GM12864 (cell line): ENCODE results near the gene KCNMA1.
"Not testable (repeated sequence)": the region's sequence is repeated elsewhere in the genome, so short reads cannot be mapped to it uniquely, and the experiment has no call there.

Source experiments
- DNase-seq: peaks from one replicate; pipeline ENCODE4 v3.0.0-alpha.2; 2011; ENCODE audit warnings: low read depth
- H3K4me3 ChIP-seq: 2 replicates; pipeline ENCODE4 v1.5.1; 2011; ENCODE audit warnings: mild to moderate bottlenecking, low read depth, low read length, control low read depth
- TF ChIP-seq, protein P1 (sequence below): IDR thresholded peaks from 2 replicates; pipeline ENCODE4 v1.5.1; 2011; ENCODE audit warnings: low read depth, mild to moderate bottlenecking, moderate library complexity, low read length, control low read depth, inconsistent platforms; ENCODE audit errors: missing control alignments

KCNMA1 gene

DNA sequence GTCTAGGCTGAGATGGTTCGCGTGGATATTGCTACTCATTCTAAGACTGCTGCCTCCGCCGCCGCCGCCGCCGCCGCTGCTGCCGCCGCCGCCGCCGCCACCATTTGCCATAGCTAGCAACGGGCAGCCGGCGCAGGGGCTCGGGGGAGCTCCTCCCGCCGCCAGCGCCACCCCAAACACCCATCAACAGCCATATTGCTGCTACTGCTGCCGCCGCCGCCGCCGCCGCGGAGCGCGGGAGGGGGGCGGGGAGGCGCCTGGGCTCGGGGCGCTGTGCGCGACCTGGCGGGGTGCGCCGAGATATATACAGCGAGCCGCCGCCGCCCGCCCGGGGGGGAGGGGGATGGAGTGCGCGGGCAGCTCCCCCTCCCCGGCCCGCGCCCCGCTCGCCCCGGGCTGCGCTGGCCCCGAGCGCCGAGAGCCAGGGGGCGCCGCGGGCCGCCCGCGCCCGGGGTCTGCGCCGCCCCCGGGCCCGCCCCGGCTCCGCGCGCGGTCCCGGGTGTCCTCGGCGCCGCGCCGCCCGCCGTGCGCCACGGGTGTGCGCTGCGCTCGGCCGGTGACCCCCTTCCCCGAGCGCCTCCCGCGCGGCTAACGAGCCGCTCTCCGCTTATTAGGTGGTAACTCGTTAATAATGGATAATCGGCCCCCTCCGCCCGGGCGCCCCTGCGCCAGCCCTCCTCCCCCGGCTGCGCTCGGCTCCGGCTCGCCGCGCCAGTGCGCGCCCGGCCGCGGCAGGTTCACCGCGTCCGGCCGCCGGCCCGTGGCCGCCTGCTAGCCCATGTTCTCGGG, at the start of gene KCNMA1:
Gene KCNMA1 (minus strand): TSS at position 277 of the 789 bp plus-strand sequence.
- no peak for DNase-seq
- TF ChIP-seq, protein P1, sequence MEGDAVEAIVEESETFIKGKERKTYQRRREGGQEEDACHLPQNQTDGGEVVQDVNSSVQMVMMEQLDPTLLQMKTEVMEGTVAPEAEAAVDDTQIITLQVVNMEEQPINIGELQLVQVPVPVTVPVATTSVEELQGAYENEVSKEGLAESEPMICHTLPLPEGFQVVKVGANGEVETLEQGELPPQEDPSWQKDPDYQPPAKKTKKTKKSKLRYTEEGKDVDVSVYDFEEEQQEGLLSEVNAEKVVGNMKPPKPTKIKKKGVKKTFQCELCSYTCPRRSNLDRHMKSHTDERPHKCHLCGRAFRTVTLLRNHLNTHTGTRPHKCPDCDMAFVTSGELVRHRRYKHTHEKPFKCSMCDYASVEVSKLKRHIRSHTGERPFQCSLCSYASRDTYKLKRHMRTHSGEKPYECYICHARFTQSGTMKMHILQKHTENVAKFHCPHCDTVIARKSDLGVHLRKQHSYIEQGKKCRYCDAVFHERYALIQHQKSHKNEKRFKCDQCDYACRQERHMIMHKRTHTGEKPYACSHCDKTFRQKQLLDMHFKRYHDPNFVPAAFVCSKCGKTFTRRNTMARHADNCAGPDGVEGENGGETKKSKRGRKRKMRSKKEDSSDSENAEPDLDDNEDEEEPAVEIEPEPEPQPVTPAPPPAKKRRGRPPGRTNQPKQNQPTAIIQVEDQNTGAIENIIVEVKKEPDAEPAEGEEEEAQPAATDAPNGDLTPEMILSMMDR: no peak
- H3K4me3 ChIP-seq: peak within 1 kb of the TSS; percentile 32

DNA sequence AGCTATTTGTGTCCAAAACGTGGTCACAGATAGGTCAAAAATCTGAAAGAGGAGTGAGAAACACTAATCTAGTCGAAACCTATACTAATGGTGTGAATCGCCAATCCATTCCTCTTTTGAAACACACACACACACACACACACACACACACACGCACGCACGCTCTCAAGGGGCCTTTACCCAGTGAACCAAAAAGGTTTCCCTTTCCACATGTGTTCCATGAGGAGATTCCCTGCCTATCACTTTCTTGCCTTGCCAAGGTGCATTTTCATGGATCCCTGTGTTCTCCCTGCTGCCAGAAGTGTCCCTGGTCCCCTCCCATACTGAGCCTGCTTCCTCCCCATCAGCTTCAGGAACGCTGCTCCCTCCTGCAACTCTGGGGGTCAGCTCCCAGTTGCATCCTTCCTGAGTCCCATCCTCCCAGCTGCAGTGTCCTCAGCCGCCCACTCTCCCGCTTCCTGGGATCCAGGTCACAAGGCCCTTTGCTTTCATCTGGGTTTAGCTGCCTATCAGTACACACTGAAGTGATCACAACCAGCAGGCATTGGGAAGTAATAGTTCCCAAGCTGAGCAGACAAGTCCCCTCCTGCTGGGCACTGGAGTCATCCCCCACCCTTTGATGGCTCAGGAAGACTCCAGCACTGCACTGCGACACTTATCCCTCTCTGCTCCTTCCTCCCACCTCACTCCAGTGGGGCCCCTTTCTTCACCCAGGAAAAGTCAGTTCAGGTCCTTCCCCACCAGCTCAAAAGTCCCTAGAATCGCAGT, 49.2 kb upstream of the KCNMA1 start:
- H3K4me3 ChIP-seq: no peak overlapping the region
- TF ChIP-seq, protein P1: no peak
- no peak for DNase-seq

DNA sequence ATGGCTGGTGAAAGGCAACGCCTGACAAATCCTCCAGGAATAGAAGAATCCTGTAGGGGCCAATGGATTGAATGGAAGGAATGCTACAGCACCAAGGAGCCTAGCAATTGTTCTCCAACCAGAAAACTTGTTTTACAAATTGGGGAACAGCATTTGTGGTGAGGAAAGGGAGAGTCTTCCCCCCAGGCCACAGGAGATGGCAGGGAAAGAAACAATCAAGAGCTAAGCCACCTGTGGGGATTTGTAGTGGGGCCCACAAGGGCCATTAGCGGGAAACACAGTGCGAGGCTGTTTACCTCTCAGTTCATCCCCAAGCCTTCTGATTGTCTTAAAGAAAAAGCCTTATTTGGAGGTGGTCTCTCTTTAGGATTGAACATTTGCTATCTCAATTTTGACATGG, 48.5 kb upstream of the KCNMA1 start:
- TF ChIP-seq, protein P1: no peak
- no peak for DNase-seq
- H3K4me3 ChIP-seq: no peak overlapping the region

- DNase-seq: no peak
- H3K4me3 ChIP-seq: no peak overlapping the region
- TF ChIP-seq, protein P1: no peak
These were observed 47.8 kb upstream of the KCNMA1 start for GRCh38 chr10:77685432-77685831.

- H3K4me3 ChIP-seq: not testable (repeated sequence)
- DNase-seq: peak; percentile 62
These were observed 45.5 kb upstream of the KCNMA1 start for GRCh38 chr10:77683088-77683432.

DNA sequence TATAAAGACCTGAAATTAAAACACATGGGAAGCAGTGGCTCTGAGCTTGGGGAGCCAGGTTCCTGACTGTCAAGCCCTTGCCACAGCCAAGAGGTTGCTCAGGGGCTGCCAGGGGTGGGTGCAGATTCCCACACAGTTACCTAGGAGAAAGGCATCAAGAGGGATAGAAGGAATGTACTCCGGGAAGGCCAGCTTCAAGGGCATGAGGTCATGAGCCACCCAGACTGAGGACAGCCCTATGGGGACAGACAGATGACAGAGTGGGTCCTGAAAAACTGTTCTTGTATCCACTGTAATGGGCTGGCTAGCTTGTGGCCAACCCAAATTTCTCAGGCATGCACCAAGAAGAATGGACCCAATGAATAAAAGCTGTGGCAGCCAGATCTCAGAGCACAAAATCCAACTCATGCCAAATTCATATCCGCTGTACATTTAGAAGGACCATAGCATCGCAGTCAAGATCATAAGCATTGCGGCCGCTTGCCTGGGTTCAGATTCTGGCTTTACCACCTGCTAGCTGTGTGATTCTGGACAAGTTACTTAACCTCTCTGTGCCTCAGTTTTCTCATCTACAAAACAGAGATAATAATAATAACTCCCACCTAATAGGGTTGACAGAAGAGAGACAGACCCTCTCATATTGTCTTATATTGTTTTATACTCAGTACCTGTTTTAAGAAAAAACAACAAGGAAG, 44.9 kb upstream of the KCNMA1 start:
- H3K4me3 ChIP-seq: no peak overlapping the region
- no peak for DNase-seq

More for the DNA sequence above, 44.9 kb upstream of the KCNMA1 start:
- TF ChIP-seq, protein P1: no peak
